Stimulated activated CD4-positive, alpha-beta T cell treated with anti-CD3 and anti-CD28 coated beads, Interleukin-4, amount 100 ng/mL, for 4 hours (primary cell): Measurements from ENCODE around the gene DPP4.

Source experiments
- DNase-seq, 2 experiments: peaks; one replicate each; pipeline ENCODE4 v3.0.0-alpha.2; 2020

The DPP4 gene

GRCh38 chr2:162073888-162074631, at the start of gene DPP4:
TSS of gene DPP4 (minus strand) at chr2:162074215. CDS start at chr2:162073981, 234 bp downstream.
- DNase-seq: peak; percentile 41 to 42

- no peak for DNase-seq
Measured at GRCh38 chr2:162118166-162119031, 44.4 kb upstream of the DPP4 start.

- no peak for DNase-seq
Measured at GRCh38 chr2:162116352-162116751, 42.3 kb upstream of the DPP4 start.

DNA sequence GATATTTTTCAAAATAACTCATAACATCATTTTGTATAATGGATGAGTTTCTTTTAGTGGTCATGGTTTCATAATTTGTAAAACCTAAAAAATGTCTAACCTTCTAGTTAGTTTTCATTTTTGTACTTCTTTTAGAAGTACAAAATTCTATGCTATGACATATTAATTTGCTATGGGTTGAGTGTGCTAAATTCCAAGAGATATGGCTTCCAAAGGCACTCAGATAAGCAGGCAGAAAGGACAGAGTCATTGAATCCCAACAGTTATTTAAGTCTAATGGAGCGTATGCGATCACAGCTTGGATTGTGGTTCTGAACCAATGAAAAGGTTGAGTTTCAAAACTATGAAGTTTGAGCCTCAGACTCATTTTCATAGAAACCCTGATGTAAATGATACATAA, 41.1 kb upstream of the DPP4 start:
- no peak for DNase-seq

GRCh38 chr2:162114271-162114670, 40.3 kb upstream of the DPP4 start:
- no peak for DNase-seq

GRCh38 chr2:162113776-162114168, 39.8 kb upstream of the DPP4 start:
- DNase-seq: no peak

DNA sequence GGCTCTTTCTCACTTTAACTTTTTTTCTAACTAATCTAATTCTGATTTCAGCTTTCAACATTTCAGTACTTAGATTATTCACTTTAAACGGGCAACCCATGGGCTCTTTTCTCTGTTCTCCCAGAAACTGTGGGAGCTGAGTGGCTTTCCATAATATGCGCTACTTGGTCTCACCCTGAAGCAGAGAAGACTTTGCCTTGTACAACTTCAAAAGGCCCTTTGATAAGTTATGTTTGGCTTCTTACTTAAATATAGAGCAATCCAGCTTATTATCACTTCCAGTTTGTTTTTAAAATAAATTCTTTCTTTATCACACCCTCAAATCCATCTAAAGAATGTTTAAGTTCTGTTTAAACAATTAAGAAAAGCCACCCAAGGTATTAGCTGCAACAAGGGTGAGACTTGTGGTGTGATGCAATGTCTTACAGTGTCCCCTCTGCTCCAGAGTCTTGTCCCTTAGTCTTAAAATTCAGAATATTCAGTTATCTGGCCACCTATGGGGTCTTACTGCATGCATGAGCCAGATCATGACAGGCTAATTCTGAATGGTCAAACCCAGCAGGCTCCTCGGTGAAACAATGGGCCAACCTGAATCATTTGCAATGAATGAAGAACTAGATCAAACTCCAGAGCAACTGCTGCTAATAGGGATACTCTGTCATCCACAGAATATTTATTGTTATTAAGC, 39.2 kb upstream of the DPP4 start:
- DNase-seq: no peak

DNA sequence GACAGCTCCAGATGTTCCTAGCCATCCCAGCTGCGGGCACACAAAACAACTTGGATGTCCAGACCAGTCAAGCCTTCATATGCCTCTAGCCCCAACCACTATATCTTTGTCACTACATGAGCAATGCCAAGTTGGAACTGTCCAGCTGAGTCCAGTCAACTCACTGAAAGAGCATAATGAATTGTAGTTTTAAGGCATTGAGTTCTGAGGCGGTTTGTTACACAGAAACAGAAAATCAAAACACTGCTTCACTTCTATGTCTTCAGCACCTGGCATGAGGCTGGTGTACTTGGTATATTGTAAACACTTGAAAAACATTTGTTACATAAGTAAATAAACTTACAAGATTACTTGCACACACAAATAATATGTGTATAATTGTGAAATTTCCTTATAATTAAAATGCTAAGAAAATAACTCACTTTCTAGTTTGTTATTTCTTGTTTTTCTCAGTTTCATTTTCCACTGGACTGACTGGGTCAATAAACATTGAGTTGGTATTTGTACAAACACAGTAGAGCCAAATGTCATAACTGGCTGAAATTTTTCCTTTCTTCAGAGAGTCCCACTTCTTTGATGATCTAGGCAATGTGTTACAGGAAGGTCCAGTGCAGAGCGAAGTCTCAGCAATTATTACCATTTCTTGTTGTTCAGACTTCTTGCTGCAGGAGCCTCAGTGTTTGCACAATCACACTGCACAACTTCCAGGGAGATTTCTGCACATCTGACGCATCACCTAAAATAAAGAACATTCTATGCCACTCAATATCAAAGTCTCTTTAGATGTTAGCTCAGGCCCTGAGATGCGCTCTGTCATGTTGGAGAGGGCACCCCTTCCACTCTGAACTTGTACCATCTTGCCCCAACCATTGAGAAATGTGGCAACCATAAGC, 38.2 kb upstream of the DPP4 start:
- DNase-seq: no peak

DNA sequence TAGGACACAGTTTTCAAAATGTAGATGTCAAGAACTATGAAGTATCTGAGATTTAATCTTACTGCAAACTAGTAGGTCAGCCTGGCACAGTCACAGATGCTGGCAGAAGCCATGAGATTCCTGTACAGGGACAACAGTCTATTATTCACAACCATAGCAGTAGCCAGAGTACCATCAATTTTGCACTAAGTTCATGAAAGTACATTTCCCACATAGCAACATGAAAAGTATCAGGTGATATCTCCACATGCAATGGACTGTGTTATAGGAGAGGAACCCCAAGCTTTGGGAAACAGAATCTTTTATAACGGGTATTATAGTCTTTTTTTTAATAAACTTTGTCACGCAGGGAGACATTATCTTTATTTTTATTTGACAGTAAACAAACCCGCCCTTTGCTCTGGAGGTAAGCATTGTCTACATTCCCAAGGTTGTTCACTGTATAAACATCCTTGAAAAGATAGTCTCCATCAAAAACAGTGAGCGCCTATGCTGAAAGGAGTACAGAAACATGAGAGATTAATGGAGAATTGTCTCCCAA, 33.4 kb upstream of the DPP4 start:
- no peak for DNase-seq

- no peak for DNase-seq
Measured at GRCh38 chr2:162106746-162107145, 32.7 kb upstream of the DPP4 start.

DNA sequence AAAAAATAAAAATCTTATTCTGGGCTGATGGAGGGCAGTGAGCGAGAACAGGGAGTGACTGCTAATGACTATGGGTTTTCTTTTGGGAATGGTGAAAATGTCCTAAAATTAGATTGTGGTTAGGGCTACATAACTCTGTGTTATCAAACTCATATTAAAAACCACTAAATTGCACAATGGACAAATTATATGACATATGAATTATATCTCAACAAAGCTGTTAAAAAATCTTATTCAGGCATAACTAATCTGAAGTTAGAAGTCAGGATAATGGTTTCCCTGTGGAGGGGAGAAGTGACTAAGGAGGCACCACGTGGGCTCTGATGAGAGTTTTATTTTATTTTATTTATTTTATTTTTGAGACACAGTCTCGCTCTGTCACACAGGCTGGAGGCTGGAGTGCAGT, 32.1 kb upstream of the DPP4 start:
- no peak for DNase-seq

GRCh38 chr2:162103443-162104009, 29.5 kb upstream of the DPP4 start:
- DNase-seq: no peak

DNA sequence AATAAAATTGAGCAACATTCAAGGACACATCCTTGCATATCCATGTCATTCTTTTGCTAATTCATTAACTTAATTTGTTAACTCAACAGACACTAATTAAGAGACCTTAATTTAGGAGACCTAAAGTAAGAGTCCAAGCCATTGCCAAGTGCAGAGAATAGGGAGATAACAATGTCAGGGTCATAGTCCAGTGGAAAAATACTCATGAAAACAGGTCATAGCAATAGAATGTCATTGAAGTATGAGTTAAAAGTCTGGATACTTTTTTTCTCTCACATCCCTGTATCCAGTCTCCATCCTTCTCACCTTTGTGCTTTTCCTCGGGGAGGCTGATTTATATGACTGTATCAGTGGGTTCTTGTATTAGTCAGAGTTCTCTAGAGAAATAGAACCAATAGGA, 26.6 kb upstream of the DPP4 start:
- DNase-seq: no peak

GRCh38 chr2:162099836-162100235, 25.8 kb upstream of the DPP4 start:
- DNase-seq: no peak

DNA sequence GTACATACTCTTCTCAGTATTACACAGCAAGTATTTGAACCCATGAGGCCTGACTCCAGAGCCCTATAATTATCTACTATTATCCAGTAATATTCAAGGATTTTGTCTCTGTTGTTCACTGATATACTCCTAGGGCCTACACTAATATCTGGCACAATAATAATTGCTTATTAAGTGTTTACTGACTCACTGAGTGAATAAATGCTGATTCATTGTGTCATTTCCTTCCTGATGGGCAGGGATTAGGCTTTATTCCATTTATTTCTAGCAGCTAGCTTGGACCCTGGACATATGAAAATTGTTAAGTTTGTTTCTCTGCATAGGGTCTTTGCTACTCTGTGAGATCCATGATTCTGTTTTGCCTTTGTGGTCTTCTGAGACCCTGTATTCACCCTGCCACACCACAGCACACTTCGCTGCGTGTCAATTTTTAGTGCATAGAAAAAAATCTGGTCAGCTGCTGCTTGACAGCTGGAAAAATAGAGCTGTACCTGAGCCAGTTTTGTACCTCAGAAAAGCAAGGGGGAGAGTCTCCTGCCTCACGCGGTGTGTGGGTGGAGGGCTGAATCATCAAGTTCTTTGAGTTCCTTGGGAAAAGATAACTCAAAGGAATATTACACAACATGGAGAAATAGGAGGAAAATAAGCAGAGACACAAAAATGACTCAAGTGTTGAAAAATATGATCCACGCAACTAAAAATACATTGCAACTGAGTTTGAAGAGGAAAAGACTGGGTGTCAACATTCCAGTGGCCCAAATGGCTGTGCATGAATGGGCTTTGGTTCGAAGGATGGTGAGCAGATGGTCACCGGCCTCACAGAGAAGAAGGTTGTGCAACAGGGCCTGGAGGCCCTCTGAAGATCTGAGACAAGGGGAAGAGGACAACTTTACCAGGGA, 18.9 kb upstream of the DPP4 start:
- DNase-seq: no peak

GRCh38 chr2:162092008-162092390, 18.0 kb upstream of the DPP4 start:
- no peak for DNase-seq

- DNase-seq: no peak
Measured at GRCh38 chr2:162091325-162092007, 17.5 kb upstream of the DPP4 start.

DNA sequence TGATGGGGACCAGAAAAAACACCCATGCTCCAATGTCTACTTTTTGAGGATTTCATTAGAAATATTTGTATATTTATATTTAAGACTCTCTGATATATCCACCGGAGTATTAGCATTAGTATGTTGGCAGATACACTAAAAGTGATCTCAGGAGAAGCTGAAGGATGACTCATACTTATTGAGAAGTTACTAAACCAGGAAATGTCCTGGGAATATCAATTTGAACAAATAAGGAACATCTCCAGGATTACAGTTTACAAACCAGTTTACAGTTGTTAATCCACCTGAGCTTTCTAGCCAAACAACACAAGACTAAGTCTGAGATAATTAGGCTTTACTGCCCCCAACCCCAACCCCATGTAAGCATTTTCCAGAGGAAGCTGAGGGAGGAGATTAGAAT, 16.1 kb upstream of the DPP4 start:
- DNase-seq: no peak

DNA sequence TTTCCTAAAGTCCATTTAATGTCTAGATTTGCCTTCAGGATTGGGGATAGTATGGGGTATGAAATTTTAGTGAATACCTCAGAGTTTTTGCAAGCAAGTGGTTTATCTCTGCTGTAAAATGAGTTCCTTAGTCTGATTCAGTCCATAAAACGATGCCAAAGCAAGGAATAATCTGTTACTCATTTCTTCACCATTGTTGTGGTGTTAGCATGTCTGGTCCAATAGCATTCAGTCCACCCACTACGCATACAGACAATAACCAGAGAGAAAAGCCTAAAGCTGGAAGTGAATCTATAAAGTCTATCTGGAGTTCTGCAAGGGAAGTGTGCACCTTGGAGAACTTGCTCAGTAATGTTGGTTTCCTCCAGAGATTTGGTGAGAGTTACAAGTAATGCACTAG, 12.9 kb upstream of the DPP4 start:
- no peak for DNase-seq
